DOHH2 (cell line): ENCODE data around the gene SERPINH1.

ENCODE experiments used
- H3F3A ChIP-seq: fragments of 200-600 bp; sonication (generic), shearing (Covaris generic); 2 replicates; pipeline ENCODE4 v1.6.0; 2016; ENCODE audit warnings: antibody characterized with exemption, mild to moderate bottlenecking; ENCODE audit not compliant: control insufficient read depth, insufficient read depth
- H3K27ac ChIP-seq: fragments of 200-600 bp; sonication (generic); 2 replicates; pipeline ENCODE4 v1.5.1; 2014; ENCODE audit warnings: low read depth, mild to moderate bottlenecking, low read length, moderate library complexity
- H3K27me3 ChIP-seq: fragments of 200-600 bp; sonication (generic); 2 replicates; pipeline ENCODE4 v1.6.1; 2014; ENCODE audit warnings: mild to moderate bottlenecking, low read length, mixed read lengths; ENCODE audit not compliant: control insufficient read depth
- H3K36me3 ChIP-seq: fragments of 200-600 bp; sonication (generic); 2 replicates; pipeline ENCODE4 v1.6.1; 2014; ENCODE audit warnings: mild to moderate bottlenecking, low read length, moderate library complexity, mixed read lengths; ENCODE audit not compliant: control insufficient read depth
- H3K4me1 ChIP-seq: fragments of 200-600 bp; sonication (generic); 2 replicates; pipeline ENCODE4 v1.6.1; 2014; ENCODE audit warnings: mild to moderate bottlenecking, low read length, mixed read lengths; ENCODE audit not compliant: control insufficient read depth
- H3K4me2 ChIP-seq: fragments of 200-600 bp; sonication (generic); 2 replicates; pipeline ENCODE4 v1.6.0; 2014; ENCODE audit warnings: mild to moderate bottlenecking, low read length, moderate library complexity
- H3K4me3 ChIP-seq: fragments of 200-600 bp; sonication (generic); 2 replicates; pipeline ENCODE4 v1.5.1; 2014; ENCODE audit warnings: mild to moderate bottlenecking, low read length, mixed read lengths
- H3K79me2 ChIP-seq: fragments of 200-600 bp; sonication (generic); 2 replicates; pipeline ENCODE4 v1.6.1; 2014; ENCODE audit warnings: mild to moderate bottlenecking, low read length, mixed read lengths; ENCODE audit not compliant: control insufficient read depth
- H3K9me2 ChIP-seq: fragments of 200-600 bp; sonication (generic); replicated peaks from 2 replicates; pipeline ENCODE4 v1.6.1; 2014; ENCODE audit warnings: mild to moderate bottlenecking, low read length, mixed read lengths; ENCODE audit not compliant: control insufficient read depth
- H3K9me3 ChIP-seq: fragments of 200-600 bp; sonication (generic); 2 replicates; pipeline ENCODE4 v1.6.1; 2014; ENCODE audit warnings: antibody characterized with exemption, low read length, mixed read lengths; ENCODE audit not compliant: control insufficient read depth, insufficient read depth
- H4K20me1 ChIP-seq: fragments of 200-600 bp; sonication (generic); 2 replicates; pipeline ENCODE4 v1.6.0; 2014; ENCODE audit warnings: low read depth, mild to moderate bottlenecking, antibody characterized with exemption, low read length, moderate library complexity; ENCODE audit not compliant: control insufficient read depth, insufficient read depth
- EZH2phosphoT487 ChIP-seq: fragments of 200-600 bp; sonication (generic); IDR thresholded peaks from 2 replicates; pipeline ENCODE4 v1.6.1; 2017; ENCODE audit warnings: borderline replicate concordance, mild to moderate bottlenecking, antibody characterized with exemption, low read length, moderate library complexity, mixed read lengths
- TF ChIP-seq, protein P1 (sequence below): fragments of 200-600 bp; sonication (generic); IDR thresholded peaks from one replicate; pipeline ENCODE4 v1.5.1; 2014; ENCODE audit warnings: antibody characterized with exemption, mild to moderate bottlenecking, low read depth, low read length; ENCODE audit not compliant: poor library complexity, severe bottlenecking

SERPINH1 gene

GRCh38 chr11:75598900-75599299, 36.8 kb downstream of the SERPINH1 start:
- Histone ChIP-seq H3K9me3 (no peaks in the 10 kb centered on the region), H3K4me1 (peaks cover 32% of the 10 kb centered on the region), H3K27me3 (peaks cover 11% of the 10 kb centered on the region; the same call in 1 of the 2 replicates), H3F3A (no peaks in the 10 kb centered on the region), H3K36me3 (no peaks in the 10 kb centered on the region), H3K79me2 (no peaks in the 10 kb centered on the region), H3K9me2 (no peaks in the 10 kb centered on the region), H3K4me3 (no peak overlapping the region), H3K4me2 (no peak overlapping the region), H4K20me1 (no peaks in the 10 kb centered on the region), H3K27ac (no peak overlapping the region)
- TF ChIP-seq, protein P1, sequence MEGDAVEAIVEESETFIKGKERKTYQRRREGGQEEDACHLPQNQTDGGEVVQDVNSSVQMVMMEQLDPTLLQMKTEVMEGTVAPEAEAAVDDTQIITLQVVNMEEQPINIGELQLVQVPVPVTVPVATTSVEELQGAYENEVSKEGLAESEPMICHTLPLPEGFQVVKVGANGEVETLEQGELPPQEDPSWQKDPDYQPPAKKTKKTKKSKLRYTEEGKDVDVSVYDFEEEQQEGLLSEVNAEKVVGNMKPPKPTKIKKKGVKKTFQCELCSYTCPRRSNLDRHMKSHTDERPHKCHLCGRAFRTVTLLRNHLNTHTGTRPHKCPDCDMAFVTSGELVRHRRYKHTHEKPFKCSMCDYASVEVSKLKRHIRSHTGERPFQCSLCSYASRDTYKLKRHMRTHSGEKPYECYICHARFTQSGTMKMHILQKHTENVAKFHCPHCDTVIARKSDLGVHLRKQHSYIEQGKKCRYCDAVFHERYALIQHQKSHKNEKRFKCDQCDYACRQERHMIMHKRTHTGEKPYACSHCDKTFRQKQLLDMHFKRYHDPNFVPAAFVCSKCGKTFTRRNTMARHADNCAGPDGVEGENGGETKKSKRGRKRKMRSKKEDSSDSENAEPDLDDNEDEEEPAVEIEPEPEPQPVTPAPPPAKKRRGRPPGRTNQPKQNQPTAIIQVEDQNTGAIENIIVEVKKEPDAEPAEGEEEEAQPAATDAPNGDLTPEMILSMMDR, result no peak

DNA sequence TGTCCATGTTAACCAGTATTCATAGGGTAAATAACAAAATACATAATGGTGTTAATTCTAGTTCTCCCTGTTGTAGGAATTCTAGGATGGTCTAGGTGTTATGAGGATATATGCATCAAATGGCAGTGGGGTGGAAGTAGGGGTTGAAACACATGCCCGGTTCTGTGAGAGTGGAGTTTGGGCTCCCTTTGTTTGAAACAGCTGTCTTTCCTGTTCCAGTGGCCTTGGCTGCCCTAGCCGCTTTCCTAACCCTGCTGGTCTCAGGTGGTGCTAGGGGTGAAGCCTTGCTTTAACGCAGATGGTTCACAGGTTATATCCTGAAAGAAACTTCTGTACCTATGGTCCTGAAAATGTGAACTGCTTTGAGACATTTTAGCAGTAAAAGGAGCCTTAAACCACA, 38.3 kb downstream of the SERPINH1 start:
- H3K4me3 ChIP-seq, result no peak overlapping the region
- no peaks in the 10 kb centered on the region for H3K79me2 ChIP-seq
- H3F3A ChIP-seq, result no peaks in the 10 kb centered on the region
- H3K27ac ChIP-seq, result no peak overlapping the region
- H3K4me1 ChIP-seq, result peaks cover 24% of the 10 kb centered on the region
- no peaks in the 10 kb centered on the region for H4K20me1 ChIP-seq
- no peaks in the 10 kb centered on the region for H3K36me3 ChIP-seq
- no peaks in the 10 kb centered on the region for H3K9me3 ChIP-seq
- no peak for TF ChIP-seq EZH2phosphoT487
- TF ChIP-seq, protein P1, result no peak
- H3K4me2 ChIP-seq, result no peak overlapping the region
- no peaks in the 10 kb centered on the region for H3K9me2 ChIP-seq
- peaks cover 11% of the 10 kb centered on the region for H3K27me3 ChIP-seq

- no peaks in the 10 kb centered on the region for H3K36me3 ChIP-seq
- H3K27ac ChIP-seq, result no peak overlapping the region
- no peaks in the 10 kb centered on the region for H3K9me3 ChIP-seq
- no peaks in the 10 kb centered on the region for H3K79me2 ChIP-seq
- H3K27me3 ChIP-seq, result peaks cover 12% of the 10 kb centered on the region
- no peaks in the 10 kb centered on the region for H3K9me2 ChIP-seq
- H3K4me1 ChIP-seq, result peaks cover 12% of the 10 kb centered on the region
- H3F3A ChIP-seq, result no peaks in the 10 kb centered on the region
- H3K4me2 ChIP-seq, result no peak overlapping the region
- H3K4me3 ChIP-seq, result no peak overlapping the region
- TF ChIP-seq EZH2phosphoT487, result no peak
- TF ChIP-seq, protein P1, result no peak
- H4K20me1 ChIP-seq, result no peaks in the 10 kb centered on the region
These were observed 39.4 kb downstream of the SERPINH1 start for GRCh38 chr11:75601494-75601893.

GRCh38 chr11:75602951-75603350, 40.9 kb downstream of the SERPINH1 start:
- H3K27ac ChIP-seq, result no peak overlapping the region

More at GRCh38 chr11:75602951-75603350, 40.9 kb downstream of the SERPINH1 start:
- no peaks in the 10 kb centered on the region for H3K36me3 ChIP-seq
- H4K20me1 ChIP-seq, result no peaks in the 10 kb centered on the region
- H3K9me3 ChIP-seq, result no peaks in the 10 kb centered on the region
- H3K27me3 ChIP-seq, result peaks cover 23% of the 10 kb centered on the region
- H3K4me1 ChIP-seq, result peaks cover 5% of the 10 kb centered on the region; the same call in 1 of the 2 replicates
- no peaks in the 10 kb centered on the region for H3K79me2 ChIP-seq
- TF ChIP-seq, protein P1, result no peak
- TF ChIP-seq EZH2phosphoT487, result no peak
- no peaks in the 10 kb centered on the region for H3F3A ChIP-seq
- no peaks in the 10 kb centered on the region for H3K9me2 ChIP-seq
- H3K4me2 ChIP-seq, result no peak overlapping the region
- H3K4me3 ChIP-seq, result no peak overlapping the region
